GM21717 (cell line): ENCODE results near the gene PRM3.

Experiments used
- ATAC-seq: cut with Tn5 transposase; IDR thresholded peaks from one replicate; pipeline ENCODE4 v1.9.1; 2021; ENCODE audit warnings: mild to moderate bottlenecking, moderate library complexity; ENCODE audit not compliant: unreplicated experiment

The PRM3 gene

GRCh38 chr16:11259655-11260595 is 13.5 kb downstream of the PRM3 start:
- ATAC-seq: no peak

DNA sequence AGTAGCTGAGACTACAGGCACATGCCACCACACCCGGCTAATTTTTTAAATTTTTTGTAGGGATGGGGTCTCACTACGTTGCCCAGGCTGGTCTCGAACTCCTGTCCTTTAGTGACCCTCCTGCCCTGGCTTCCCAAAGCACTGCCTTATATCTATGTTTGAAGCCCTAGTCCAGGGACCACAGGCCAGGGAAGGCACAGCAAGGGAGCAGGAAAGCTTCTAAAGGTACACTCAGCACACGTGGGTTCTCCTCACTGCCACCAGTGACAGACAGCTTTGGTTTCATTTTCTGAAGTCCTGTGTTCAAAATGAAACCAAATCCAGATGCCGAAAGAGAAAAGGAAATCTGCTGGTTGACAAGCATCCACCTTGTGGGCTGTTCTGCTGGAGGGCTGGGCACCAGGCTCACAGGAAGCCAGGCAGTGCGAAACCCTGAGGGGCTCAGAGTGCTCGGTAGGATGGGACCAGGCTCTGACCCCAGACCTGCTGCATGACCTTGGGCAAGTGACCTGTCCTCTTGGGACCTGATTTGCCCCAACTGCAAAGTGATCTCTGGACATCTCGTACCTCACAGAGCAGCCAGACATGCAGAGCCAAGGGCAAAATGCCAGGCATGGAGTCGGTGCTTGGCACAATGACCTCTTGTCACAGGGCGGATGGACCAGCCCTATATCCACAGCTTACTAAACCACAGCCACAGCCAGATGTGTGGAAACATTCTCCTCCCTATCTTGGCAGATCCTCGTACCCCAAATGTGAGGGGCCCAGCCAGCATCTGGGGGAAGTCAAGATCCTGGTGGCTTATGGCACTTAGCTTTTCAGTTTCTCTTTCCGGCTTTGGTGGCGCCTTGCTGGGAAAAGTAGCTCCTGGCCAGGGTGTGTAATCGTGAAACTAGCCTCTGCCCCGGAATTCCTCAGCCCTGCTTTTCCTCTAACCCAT is 14.6 kb downstream of the PRM3 start:
- no peak for ATAC-seq

DNA sequence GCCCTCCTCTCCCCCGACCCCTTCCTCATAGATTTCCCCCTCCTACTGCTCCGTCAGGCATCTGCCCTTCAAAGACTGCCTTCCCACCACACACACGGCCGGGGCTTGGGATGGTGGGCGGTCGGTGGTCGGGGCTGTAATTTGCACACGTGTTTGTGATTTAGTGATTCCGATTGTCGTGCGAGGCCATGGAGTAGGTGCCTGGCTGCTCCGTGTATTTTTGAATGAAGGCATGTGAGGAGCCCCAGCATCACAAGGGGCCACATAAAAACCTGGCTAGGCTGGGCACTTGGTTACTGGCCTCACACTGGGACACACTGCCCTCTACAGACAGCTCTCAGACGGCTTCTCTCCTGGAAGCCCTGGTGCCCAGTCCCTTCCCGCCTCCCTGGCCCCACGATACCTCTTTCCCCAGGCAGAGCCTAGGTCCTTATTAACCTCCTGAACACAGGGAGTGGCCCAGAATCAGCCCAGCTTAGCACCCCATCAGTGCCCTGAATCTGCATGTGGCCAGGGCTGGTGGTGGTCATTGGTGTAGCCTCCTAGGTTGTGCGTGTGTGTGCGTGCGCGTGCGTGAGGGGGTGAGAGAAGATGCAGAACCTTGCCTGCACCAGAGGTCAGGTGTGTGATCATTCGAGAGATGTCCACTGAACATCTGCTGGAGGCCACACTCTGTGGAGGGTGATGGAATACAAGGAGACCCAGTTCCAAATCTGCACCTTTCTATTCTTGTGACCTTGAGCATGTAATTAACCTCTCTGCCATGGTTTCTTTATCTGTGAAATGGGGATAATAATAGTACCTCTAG is 16.1 kb downstream of the PRM3 start:
- no peak for ATAC-seq

DNA sequence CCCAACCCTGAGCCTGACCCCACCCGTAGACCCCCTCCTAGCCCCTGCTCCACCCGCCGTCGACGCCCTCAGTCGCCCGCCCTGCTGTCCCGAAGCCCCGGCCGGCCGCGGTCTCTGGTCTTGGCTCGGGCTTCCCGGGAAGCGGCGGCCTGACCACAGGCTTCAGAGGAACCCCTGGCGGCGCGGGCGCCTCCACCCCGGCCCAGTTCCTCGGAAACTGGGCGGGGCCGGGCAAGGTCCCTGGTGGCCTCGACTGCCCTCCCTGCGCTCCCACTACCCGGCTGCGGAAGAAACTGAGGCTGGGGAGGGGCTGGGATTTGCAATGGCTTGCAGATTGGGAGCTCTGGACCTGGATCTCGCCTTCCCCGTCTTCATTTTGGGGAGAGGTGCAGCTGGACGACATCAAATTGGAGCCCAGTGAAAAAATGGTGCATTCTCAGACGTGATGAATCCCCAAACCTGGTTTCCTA is 16.7 kb downstream of the PRM3 start:
- no peak for ATAC-seq

- ATAC-seq: peak; percentile 44
These were observed 17.4 kb downstream of the PRM3 start, which contains the start of gene SOCS1 for GRCh38 chr16:11255737-11256660. SOCS1 (minus strand) TSS chr16:11256204; CDS start chr16:11255478, 726 bp downstream.

- ATAC-seq: peak; percentile 10
These were observed 18.3 kb downstream of the PRM3 start for GRCh38 chr16:11254913-11255736.

GRCh38 chr16:11253995-11254912 is 19.2 kb downstream of the PRM3 start:
- no peak for ATAC-seq

DNA sequence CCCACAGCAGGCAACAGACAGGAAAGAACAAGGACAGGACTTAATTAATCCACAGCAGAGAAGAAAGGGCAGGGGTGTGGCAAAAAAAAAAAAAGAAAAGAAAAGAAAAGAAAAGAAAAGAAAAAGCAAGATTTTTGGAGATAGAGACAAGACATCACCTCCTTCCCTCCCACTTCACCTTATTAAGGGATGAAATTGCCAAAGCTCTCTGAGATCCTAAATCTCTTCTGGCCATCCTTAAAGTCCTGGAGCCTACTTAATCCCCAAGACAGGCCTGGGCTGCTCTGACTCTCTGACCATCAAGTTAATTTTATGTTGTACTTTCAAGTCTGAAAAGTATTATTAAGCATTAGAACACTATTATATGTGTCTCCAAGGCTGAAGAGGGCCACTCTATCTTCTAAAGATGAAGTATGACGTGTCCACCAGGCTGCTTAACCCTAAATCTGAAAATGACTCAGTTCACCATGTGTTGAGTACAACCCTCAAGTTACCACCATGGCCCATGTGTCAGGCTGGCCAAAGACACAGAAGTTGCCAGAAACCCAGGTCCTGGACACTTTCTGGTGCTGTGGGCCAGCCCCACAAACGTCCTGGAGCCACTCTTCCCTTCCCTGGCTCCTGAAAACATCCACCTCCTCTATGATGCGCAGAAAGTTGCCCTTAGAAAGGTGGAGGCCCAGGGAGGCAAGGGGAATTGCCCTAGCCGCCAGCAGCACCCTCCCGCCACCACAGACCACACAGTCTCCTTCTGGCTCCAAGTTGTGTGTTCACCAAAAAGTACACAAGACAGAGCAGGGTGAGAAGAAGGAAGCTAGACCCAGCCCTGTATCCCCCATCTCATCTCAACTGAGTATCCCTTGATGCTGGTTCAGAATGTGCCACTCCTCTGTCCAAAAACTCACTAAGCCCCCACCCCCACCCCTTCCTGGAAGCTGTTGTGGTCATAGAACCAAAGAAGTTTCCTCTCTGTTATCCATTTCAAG is 20.1 kb downstream of the PRM3 start:
- no peak for ATAC-seq

DNA sequence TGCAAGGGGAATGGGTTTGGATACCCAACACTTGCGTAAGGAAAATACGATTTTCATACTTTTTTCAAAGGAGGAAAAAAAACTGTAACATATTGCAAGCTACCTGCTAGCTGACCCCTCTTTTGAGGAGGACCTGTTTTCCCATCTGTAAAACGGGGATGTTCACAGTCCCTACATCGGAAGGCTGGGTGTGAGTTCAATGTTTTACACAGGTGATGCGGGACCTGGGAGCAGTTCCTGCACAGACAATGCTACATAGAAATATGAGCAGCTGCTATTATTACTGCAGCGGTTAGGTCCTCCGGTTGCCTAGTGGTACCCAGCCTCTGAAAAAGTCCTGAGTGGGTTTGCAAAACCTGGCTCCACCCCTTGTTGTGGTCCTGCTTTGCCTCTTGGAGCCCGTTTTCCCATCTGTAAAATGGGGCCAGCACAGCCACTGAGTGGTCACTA is 20.9 kb downstream of the PRM3 start:
- ATAC-seq: no peak

DNA sequence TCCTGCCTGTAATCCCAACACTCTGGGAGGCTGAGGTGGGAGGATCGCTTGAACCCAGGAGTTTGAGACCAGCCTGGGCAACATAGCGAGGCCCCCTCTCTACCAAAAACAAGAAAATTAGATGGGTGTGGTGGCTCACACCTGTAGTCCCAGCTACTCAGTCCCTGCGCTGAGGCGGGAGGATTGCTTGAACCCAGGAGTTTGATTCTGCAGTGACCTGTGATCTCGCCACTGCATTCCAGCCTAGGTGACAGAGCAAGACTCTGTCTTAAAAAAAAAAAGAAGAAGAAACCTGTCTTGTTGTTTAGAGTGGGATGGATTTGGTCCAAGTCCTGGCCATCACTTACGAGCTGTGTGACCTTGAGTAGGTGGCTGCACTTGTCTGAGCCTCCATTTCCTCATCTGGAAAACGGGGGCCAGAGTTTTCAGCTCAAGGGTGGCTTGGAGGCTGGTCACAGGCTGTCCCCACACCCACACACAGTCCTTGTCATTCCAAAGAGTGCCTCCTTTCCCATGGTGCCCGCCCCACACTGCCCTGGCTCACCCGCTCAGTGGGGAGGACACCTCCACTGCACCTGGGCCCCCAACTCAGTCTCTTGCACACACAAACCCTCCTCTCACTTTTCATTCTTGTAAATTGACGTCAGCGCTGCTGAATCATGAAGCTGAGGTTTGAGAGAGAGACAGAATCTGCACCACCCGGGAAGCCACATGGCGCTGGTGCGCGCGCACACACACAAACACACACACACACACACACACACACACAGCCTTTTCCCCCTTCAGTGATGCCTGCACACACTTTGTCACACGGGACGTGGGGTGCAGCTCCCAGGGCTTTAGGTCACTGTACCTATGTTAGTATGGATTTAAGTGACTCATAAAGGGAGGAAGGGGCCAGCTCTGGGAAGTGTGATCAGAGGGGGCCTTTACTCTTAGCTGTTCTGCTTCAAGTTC is 21.6 kb downstream of the PRM3 start:
- ATAC-seq: no peak

DNA sequence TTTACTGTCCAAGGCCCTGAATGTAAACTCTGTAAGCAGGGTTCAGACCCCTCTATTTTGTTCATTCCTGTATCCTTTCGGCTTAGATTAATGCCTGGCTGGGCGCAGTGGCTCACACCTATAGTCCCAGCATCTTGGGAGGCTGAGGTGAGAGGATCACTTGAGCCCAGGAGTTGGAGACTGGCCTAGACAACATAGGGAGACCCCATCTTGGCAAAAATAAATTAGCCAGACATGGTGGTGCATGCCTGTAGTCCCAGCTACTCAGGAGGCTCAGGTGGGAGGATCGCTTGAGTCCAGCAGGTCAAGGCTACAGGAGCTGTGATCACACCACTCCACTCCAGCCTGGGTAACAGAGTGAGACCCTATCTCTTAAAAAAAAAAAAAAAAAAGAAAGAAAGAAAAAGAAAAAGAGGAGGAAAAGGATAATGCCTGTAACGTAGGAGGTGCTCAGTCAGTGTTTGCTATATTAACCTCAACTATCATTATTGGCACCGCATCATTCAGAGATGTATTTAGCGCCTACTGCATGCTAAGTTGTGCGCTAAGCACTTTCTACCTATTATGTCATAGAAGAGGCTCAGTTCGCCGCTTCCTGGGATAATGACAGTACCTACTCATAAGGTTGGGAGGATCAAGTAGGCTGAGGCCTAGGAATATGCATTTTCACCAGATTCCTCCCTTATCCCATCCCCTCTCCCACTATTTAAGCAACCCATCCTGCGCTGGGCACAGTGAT is 22.5 kb downstream of the PRM3 start:
- ATAC-seq: no peak

GRCh38 chr16:11250091-11250785 is 23.2 kb downstream of the PRM3 start:
- ATAC-seq: no peak

GRCh38 chr16:11249233-11250061 is 24.0 kb downstream of the PRM3 start:
- no peak for ATAC-seq
